Measurements from ENCODE around the gene NAIF1. TPM values are rescaled to one million over a fixed set of nuclear protein-coding genes. Genes with fewer than 3 reads are reported as not detected.
A peak's percentile ranks its signal among the peaks of the same experiment; 100 is the strongest.

The NAIF1 gene
- total RNA-seq, 1 donor from 2014 or later: 6.7 TPM

DNA sequence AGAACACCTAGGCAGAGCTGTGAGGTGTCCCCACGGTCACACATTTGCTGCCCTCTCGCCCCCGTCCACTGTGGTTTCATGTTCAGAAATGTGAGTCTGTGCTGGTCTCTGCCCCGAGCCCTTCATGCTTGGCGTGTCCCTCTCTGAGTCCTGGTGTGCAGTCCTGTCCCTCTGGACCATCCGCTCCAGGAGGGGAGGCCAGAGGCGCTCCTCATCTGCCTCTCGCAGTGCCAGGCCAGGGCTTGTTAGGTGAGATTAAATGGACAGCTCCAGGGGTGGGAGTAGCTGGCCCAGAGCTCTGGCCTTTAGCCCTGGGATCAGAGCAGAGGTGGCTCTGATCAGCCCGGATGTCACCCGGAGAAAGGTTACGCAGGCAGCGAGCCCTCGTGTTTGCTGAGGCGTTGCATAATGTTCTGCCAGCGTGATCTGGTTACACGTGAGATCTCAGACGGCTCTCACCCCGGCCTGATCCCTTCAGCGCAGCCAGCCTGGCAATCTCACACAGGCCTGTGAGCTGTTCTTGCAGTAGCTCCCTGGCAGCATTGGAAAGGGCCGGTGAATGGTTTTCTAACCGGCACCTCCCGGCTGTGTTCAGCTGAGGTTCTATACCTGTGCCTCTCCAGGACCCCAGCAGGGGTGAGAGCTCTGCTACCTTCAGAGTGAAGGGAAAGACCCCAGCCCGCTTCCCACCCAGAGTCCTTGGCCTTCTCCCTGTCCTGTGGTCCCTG is 35.9 kb upstream of the NAIF1 start:
- Mint-ChIP-seq H3K4me1 (ENCODE audit: unreplicated experiment) (peaks cover 23% of the 10 kb centered on the region), H3K27me3 (no peaks in the 10 kb centered on the region), H3K27ac (peak overlapping the region; percentile 83), H3K36me3 (peaks cover 17% of the 10 kb centered on the region), H3K4me3 (peak overlapping the region; percentile 25), H3K9me3 (no peaks in the 10 kb centered on the region)
- TF ChIP-seq CTCF (conservative IDR thresholded peaks at IDR 0.05): no peak
- no peak for DNase-seq (ENCODE audit: extremely low spot score, unreplicated experiment)

DNA sequence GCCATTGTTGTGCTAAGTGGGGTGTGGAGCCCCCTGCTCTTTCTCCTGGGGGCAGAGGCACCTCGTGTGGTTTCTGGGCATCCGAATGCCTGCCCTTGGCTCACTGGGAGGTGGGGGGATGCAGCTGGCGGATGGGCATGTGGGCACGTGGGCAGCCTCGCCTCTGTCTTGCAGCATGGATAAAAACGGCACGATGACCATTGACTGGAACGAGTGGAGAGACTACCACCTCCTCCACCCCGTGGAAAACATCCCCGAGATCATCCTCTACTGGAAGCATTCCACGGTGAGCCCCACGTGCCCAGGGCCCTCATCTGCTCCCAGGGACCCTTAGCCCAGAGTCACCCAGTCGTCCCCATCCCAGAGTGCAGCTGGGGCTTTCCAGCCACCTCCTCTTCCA is 35.1 kb upstream of the NAIF1 start:
- Mint-ChIP-seq H3K4me1 (ENCODE audit: unreplicated experiment) (peaks cover 28% of the 10 kb centered on the region), H3K36me3 (peaks cover 13% of the 10 kb centered on the region), H3K27me3 (no peaks in the 10 kb centered on the region), H3K27ac (peak overlapping the region; percentile 83), H3K4me3 (peak overlapping the region; percentile 69), H3K9me3 (no peaks in the 10 kb centered on the region)
- DNase-seq (ENCODE audit: extremely low spot score, unreplicated experiment): no peak
- TF ChIP-seq CTCF (conservative IDR thresholded peaks at IDR 0.05): no peak

GRCh38 chr9:128101690-128102089 is 34.6 kb upstream of the NAIF1 start:
- Mint-ChIP-seq H3K27ac (peak overlapping the region; percentile 80), H3K4me1 (ENCODE audit: unreplicated experiment) (peaks cover 33% of the 10 kb centered on the region), H3K9me3 (no peaks in the 10 kb centered on the region), H3K4me3 (peak overlapping the region; percentile 69), H3K36me3 (peaks cover 13% of the 10 kb centered on the region), H3K27me3 (no peaks in the 10 kb centered on the region)
- no peak for DNase-seq (ENCODE audit: extremely low spot score, unreplicated experiment)
- no peak for TF ChIP-seq CTCF (conservative IDR thresholded peaks at IDR 0.05)

DNA sequence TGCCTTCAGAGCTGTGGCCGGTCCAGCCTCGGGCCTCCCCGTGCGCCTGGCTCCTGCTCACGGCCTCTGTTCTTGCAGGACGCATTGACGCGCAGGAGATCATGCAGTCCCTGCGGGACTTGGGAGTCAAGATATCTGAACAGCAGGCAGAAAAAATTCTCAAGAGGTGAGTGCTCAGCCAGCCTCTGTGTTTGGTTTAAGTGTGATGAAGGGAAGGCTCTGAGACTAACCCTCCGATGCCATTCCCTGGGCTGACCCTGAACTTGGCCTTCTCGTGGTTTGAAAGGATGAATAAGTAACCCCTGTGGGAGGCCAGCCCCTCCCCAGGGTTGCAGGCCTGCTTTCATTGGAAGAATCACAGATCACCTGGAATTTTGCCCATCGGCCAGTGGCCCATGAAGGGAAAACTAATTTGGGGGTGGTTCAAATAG is 34.1 kb upstream of the NAIF1 start:
- peak overlapping the region; percentile 41 for H3K4me3 Mint-ChIP-seq
- DNase-seq (ENCODE audit: extremely low spot score, unreplicated experiment): no peak
- no peaks in the 10 kb centered on the region for H3K9me3 Mint-ChIP-seq
- peaks cover 13% of the 10 kb centered on the region for H3K36me3 Mint-ChIP-seq
- TF ChIP-seq CTCF (conservative IDR thresholded peaks at IDR 0.05): no peak
- H3K4me1 Mint-ChIP-seq (ENCODE audit: unreplicated experiment): peaks cover 37% of the 10 kb centered on the region
- peak overlapping the region; percentile 100 for H3K27ac Mint-ChIP-seq
- H3K27me3 Mint-ChIP-seq: no peaks in the 10 kb centered on the region

DNA sequence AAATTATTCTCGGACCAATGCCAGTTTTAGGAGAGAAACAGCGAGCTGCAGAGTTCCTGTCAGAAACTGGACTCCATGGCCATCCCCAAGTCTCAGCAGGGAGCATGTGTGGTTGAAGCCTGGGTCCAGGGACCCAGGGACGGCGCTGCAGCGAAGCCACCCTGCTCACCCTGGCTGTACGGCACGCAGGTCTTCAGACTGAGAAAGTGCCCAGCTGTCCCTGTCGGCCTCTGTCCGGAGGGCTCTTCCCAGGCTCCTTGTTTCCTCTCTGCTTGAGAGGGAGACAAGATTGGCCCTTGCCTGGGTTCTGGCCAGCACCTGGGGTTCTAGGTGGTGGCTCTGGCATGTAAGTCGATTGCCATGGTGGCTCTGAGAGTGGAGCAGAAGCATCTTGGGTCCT is 33.5 kb upstream of the NAIF1 start:
- no peak for TF ChIP-seq CTCF (conservative IDR thresholded peaks at IDR 0.05)
- H3K4me1 Mint-ChIP-seq (ENCODE audit: unreplicated experiment): peaks cover 37% of the 10 kb centered on the region
- peaks cover 13% of the 10 kb centered on the region for H3K36me3 Mint-ChIP-seq
- no peaks in the 10 kb centered on the region for H3K27me3 Mint-ChIP-seq
- DNase-seq (ENCODE audit: extremely low spot score, unreplicated experiment): no peak
- H3K4me3 Mint-ChIP-seq: peak overlapping the region; percentile 41
- H3K27ac Mint-ChIP-seq: peak overlapping the region; percentile 100
- no peaks in the 10 kb centered on the region for H3K9me3 Mint-ChIP-seq
